ENCODE results near the gene SKIDA1. TPM values are rescaled to one million over a fixed set of nuclear protein-coding genes. Genes with fewer than 3 reads are reported as not detected.

SKIDA1 gene
- total RNA-seq, 1 experiment from 2014 or later = 9.4 TPM

- TF ChIP-seq TEAD4 (CRISPR knock-in tag; IDR thresholded peaks at IDR 0.05) (no peak), ZNF423 (CRISPR knock-in tag; IDR thresholded peaks at IDR 0.05) (no peak), CREM (CRISPR knock-in tag; IDR thresholded peaks at IDR 0.05) (no peak)
- TF ChIP-seq, protein P1, sequence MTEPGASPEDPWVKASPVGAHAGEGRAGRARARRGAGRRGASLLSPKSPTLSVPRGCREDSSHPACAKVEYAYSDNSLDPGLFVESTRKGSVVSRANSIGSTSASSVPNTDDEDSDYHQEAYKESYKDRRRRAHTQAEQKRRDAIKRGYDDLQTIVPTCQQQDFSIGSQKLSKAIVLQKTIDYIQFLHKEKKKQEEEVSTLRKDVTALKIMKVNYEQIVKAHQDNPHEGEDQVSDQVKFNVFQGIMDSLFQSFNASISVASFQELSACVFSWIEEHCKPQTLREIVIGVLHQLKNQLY (CRISPR knock-in tag; IDR thresholded peaks at IDR 0.05) = no peak
Observed at GRCh38 chr10:21479570-21480315, 45.7 kb downstream of the SKIDA1 start (continued).

DNA sequence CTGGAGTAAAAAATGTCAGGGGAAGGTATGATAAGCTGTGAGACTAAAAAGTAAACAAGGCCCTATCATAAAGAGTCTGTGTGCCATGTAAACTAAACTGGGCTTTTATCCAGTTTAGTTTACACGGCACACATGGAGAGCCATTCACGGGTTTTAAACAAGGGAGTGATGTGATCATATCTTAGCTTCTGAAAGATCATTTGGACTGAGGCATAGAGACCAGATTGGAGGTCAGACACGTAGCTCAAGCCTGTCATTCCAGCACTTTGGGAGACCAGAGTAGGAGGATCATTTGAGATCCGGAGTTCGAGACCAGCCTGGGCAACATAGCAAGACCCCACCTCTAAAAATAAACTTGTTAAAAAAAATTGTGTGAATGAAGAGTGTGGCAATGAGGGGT lies 50.1 kb downstream of the SKIDA1 start:
- CTCF ChIA-PET = no interaction called here
- POLR2A ChIA-PET = no interaction called here
- ATAC-seq = no peak
- Mint-ChIP-seq H3K27ac (no peak overlapping the region), H3K4me3 (no peak overlapping the region), H3K9me3 (peaks cover 6% of the 10 kb centered on the region), H3K36me3 (peaks cover 14% of the 10 kb centered on the region), H3K27me3 (ENCODE audit: low read depth) (peaks cover 5% of the 10 kb centered on the region), H3K4me1 (peaks cover 21% of the 10 kb centered on the region)
- DNase-seq (ENCODE audit: low spot score) = no peak
- TF ChIP-seq ZNF121 (CRISPR knock-in tag; IDR thresholded peaks at IDR 0.05) (peak; percentile 72; the same call in 1 of the 2 replicates), JUN (CRISPR knock-in tag; IDR thresholded peaks at IDR 0.05) (no peak), NFATC4 (CRISPR knock-in tag; IDR thresholded peaks at IDR 0.05) (no peak)

DNA sequence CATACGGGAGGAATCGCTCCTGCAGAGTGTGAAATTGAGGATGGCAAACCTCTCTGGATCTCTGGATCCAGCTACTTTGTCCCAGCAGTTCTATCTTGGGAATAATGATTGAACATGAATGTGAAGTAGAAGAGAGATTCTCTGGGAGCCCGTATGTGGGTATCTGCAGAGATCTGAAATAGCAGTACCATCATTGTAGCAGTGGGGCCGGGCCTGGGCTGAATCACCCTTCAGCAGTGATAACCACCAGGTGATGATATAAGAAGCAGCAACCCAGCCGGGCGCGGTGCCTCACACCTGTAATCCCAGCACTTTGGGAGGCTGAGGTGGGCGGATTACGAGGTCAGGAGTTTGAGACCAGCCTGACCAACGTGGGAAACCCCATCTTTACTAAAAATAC lies 51.9 kb downstream of the SKIDA1 start:
- CTCF ChIA-PET = interaction anchor here (1.3 to 3.1 kb wide), 2 partner anchors 191 to 195 kb away, joined by 4 to 7 read pairs; no protein-coding TSS in a partner anchor

DNA sequence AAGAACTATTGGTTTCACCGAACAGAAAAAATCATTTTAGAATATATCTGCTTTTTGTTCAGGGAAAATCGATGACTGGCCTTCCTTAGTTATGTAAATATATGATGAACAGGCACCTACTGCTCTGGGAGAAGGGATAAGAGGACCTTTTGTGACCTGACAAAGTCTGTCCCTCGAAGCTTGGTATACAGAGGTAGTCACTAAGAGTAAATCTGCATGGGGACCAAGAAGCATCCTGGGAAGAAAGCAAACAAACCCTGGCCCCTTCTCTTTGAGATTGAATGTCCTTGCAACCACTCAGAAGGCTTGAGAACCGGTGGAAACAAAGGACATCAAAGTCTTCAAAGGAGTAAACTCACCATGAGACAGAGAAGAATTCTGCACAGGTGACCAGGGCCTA lies 52.3 kb downstream of the SKIDA1 start:
- Mint-ChIP-seq H3K4me1 (peaks cover 16% of the 10 kb centered on the region), H3K9me3 (peaks cover 6% of the 10 kb centered on the region), H3K4me3 (no peak overlapping the region), H3K27me3 (ENCODE audit: low read depth) (peaks cover 5% of the 10 kb centered on the region), H3K36me3 (peaks cover 11% of the 10 kb centered on the region), H3K27ac (peak overlapping the region; percentile 82)
- TF ChIP-seq JAZF1 (CRISPR knock-in tag; IDR thresholded peaks at IDR 0.05) = no peak
- TF ChIP-seq NFATC4 (CRISPR knock-in tag; IDR thresholded peaks at IDR 0.05) = no peak
- 0 out of 2 replicates have a peak, but pooled peaks have one; percentile 36 for TF ChIP-seq ZNF423 (CRISPR knock-in tag; IDR thresholded peaks at IDR 0.05)
- no peak for TF ChIP-seq HMGA2 (CRISPR knock-in tag; IDR thresholded peaks at IDR 0.05)
- TF ChIP-seq, protein P2, sequence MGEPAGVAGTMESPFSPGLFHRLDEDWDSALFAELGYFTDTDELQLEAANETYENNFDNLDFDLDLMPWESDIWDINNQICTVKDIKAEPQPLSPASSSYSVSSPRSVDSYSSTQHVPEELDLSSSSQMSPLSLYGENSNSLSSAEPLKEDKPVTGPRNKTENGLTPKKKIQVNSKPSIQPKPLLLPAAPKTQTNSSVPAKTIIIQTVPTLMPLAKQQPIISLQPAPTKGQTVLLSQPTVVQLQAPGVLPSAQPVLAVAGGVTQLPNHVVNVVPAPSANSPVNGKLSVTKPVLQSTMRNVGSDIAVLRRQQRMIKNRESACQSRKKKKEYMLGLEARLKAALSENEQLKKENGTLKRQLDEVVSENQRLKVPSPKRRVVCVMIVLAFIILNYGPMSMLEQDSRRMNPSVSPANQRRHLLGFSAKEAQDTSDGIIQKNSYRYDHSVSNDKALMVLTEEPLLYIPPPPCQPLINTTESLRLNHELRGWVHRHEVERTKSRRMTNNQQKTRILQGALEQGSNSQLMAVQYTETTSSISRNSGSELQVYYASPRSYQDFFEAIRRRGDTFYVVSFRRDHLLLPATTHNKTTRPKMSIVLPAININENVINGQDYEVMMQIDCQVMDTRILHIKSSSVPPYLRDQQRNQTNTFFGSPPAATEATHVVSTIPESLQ (CRISPR knock-in tag; IDR thresholded peaks at IDR 0.05) = no peak
- TF ChIP-seq MAX (CRISPR knock-in tag; IDR thresholded peaks at IDR 0.05) = 0 out of 2 replicates have a peak, but pooled peaks have one; percentile 28
- no peak for DNase-seq (ENCODE audit: low spot score)
- ATAC-seq = peak; percentile 96
- ChIA-PET CTCF (interaction anchor here (1.3 to 3.1 kb wide), 2 partner anchors 191 to 195 kb away, joined by 4 to 7 read pairs; no protein-coding TSS in a partner anchor), POLR2A (no interaction called here)

More for the DNA sequence above, 51.9 kb downstream of the SKIDA1 start:
- H3K4me3 Mint-ChIP-seq = no peak overlapping the region
- peak; percentile 53 for ATAC-seq
- peak overlapping the region; percentile 82 for H3K27ac Mint-ChIP-seq
- peaks cover 6% of the 10 kb centered on the region for H3K9me3 Mint-ChIP-seq
- POLR2A ChIA-PET = no interaction called here
- peak; percentile 21 for DNase-seq (ENCODE audit: low spot score)
- peaks cover 11% of the 10 kb centered on the region for H3K36me3 Mint-ChIP-seq
- TF ChIP-seq MAX (CRISPR knock-in tag; IDR thresholded peaks at IDR 0.05) (0 out of 2 replicates have a peak, but pooled peaks have one; percentile 15), E2F1 (CRISPR knock-in tag; IDR thresholded peaks at IDR 0.05) (no peak)
- H3K4me1 Mint-ChIP-seq = peaks cover 16% of the 10 kb centered on the region
- peaks cover 5% of the 10 kb centered on the region for H3K27me3 Mint-ChIP-seq (ENCODE audit: low read depth)
